ENCODE measurements around the gene SGMS2. TPM values are rescaled to one million over a fixed set of nuclear protein-coding genes. Genes with fewer than 3 reads are reported as not detected.

The SGMS2 gene
- total and polyA plus RNA-seq, 4 donors, result 7.3 to 41.7 (median 14.1) TPM

DNA sequence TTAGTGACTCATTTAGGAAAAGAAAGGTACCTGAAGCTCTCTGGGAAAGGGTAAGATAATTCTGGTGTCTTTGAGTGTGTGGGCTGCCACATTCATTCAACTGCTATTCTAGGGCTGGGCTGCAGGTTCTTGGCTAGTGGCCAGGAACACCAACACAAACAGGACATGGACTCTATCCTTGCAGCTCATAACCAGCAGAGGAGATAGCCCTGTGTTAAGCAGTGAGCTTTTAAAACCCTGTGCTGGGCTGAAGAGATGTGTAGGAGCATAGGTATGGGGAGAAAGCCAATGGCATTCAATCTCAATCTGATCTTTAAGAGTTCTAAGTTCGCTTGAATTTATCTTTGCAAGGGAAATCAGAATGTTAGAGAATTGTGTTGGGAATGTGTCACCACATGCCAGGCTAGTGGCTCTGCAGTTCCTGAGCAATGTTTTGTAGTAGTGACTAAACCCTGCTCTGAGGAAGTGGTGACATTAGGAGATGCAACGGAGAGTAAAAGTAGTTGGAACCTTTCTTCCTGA is 39.2 kb downstream of the SGMS2 start:
- DNase-seq (ENCODE audit: low spot score), result peak; percentile 43
- no peaks in the 10 kb centered on the region for H3K27me3 ChIP-seq (ENCODE audit: control insufficient read depth in 4 of 4, insufficient read depth in 4 of 4, low read length in 3 of 4)
- H3K9me3 ChIP-seq (ENCODE audit: control insufficient read depth in 4 of 4, low read length in 3 of 4), result no peaks in the 10 kb centered on the region
- peak overlapping the region; percentile 6 to 55 for H3K27ac ChIP-seq (ENCODE audit: low read depth in 1 of 2, low read length in 2 of 2)
- H3K36me3 ChIP-seq (ENCODE audit: control insufficient read depth in 4 of 4, insufficient read depth in 3 of 4, low read depth in 1 of 4, low read length in 3 of 4), result peaks cover 0 to 9% (median under 1%) of the 10 kb centered on the region in 4 donors
- peaks cover 0 to 7% (median 2%) of the 10 kb centered on the region in 4 donors for H3K4me1 ChIP-seq (ENCODE audit: control insufficient read depth in 4 of 4, insufficient read depth in 4 of 4, low read length in 3 of 4)
- no peak for TF ChIP-seq NR2F2 (IDR thresholded peaks at IDR 0.05)
- no peak for TF ChIP-seq HNF4G (IDR thresholded peaks at IDR 0.05)
- TF ChIP-seq, protein P1, sequence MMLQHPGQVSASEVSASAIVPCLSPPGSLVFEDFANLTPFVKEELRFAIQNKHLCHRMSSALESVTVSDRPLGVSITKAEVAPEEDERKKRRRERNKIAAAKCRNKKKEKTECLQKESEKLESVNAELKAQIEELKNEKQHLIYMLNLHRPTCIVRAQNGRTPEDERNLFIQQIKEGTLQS (IDR thresholded peaks at IDR 0.05), result no peak
- TF ChIP-seq RAD21 (IDR thresholded peaks at IDR 0.05), result peak in 1 of 2 donors; percentile 49
- TF ChIP-seq, protein P2, sequence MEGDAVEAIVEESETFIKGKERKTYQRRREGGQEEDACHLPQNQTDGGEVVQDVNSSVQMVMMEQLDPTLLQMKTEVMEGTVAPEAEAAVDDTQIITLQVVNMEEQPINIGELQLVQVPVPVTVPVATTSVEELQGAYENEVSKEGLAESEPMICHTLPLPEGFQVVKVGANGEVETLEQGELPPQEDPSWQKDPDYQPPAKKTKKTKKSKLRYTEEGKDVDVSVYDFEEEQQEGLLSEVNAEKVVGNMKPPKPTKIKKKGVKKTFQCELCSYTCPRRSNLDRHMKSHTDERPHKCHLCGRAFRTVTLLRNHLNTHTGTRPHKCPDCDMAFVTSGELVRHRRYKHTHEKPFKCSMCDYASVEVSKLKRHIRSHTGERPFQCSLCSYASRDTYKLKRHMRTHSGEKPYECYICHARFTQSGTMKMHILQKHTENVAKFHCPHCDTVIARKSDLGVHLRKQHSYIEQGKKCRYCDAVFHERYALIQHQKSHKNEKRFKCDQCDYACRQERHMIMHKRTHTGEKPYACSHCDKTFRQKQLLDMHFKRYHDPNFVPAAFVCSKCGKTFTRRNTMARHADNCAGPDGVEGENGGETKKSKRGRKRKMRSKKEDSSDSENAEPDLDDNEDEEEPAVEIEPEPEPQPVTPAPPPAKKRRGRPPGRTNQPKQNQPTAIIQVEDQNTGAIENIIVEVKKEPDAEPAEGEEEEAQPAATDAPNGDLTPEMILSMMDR (IDR thresholded peaks at IDR 0.05; ENCODE audit: low read depth, low read length, missing input control), result peak; percentile 23
- peak; percentile 49 to 52 for TF ChIP-seq HNF4A (conservative IDR thresholded peaks at IDR 0.05)
- TF ChIP-seq SP1 (IDR thresholded peaks at IDR 0.05), result peak; percentile 26
- TF ChIP-seq JUND (IDR thresholded peaks at IDR 0.05), result no peak
- TF ChIP-seq RXRA (IDR thresholded peaks at IDR 0.05), result no peak
- 61% methylated on average over 2 of the region's 2 CpGs for WGBS
- no peak overlapping the region for H3K9ac ChIP-seq (ENCODE audit: low read depth in 1 of 2, low read length in 2 of 2)
- no peak overlapping the region for H3K4me3 ChIP-seq (ENCODE audit: low read depth in 1 of 3, low read length in 3 of 3)

DNA sequence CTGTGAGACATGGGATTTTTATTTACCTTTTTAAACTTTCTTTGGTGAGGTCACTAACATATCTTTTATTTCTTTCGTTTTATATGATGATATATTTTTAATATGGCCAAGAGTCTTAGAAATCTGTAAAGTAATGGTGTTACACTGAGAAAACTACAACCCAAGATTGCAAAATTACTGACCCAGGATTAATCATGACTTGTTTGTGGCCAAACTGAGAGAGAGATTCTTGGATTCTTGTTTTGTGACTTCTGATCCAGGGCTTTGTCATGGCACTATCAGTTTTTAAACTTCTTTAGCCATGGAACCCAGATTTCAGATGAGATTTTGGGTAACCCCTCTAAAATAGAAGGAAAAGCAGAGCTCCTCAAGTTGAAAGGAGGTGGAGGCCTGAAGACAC is 42.0 kb downstream of the SGMS2 start:
- Histone ChIP-seq H3K4me1 (ENCODE audit: control insufficient read depth in 4 of 4, insufficient read depth in 4 of 4, low read length in 3 of 4) (peaks cover 0 to 22% (median 7%) of the 10 kb centered on the region in 4 donors), H3K36me3 (ENCODE audit: control insufficient read depth in 4 of 4, insufficient read depth in 3 of 4, low read depth in 1 of 4, low read length in 3 of 4) (no peaks in the 10 kb centered on the region), H3K9me3 (ENCODE audit: control insufficient read depth in 4 of 4, low read length in 3 of 4) (no peaks in the 10 kb centered on the region), H3K27me3 (ENCODE audit: control insufficient read depth in 4 of 4, insufficient read depth in 4 of 4, low read length in 3 of 4) (no peaks in the 10 kb centered on the region), H3K27ac (ENCODE audit: low read depth in 1 of 2, low read length in 2 of 2) (no peak overlapping the region), H3K4me3 (ENCODE audit: low read depth in 1 of 3, low read length in 3 of 3) (no peak overlapping the region), H3K9ac (ENCODE audit: low read depth in 1 of 2, low read length in 2 of 2) (no peak overlapping the region)
- TF ChIP-seq HNF4A (conservative IDR thresholded peaks at IDR 0.05) (no peak), NR2F2 (IDR thresholded peaks at IDR 0.05) (no peak)
- TF ChIP-seq, protein P3, sequence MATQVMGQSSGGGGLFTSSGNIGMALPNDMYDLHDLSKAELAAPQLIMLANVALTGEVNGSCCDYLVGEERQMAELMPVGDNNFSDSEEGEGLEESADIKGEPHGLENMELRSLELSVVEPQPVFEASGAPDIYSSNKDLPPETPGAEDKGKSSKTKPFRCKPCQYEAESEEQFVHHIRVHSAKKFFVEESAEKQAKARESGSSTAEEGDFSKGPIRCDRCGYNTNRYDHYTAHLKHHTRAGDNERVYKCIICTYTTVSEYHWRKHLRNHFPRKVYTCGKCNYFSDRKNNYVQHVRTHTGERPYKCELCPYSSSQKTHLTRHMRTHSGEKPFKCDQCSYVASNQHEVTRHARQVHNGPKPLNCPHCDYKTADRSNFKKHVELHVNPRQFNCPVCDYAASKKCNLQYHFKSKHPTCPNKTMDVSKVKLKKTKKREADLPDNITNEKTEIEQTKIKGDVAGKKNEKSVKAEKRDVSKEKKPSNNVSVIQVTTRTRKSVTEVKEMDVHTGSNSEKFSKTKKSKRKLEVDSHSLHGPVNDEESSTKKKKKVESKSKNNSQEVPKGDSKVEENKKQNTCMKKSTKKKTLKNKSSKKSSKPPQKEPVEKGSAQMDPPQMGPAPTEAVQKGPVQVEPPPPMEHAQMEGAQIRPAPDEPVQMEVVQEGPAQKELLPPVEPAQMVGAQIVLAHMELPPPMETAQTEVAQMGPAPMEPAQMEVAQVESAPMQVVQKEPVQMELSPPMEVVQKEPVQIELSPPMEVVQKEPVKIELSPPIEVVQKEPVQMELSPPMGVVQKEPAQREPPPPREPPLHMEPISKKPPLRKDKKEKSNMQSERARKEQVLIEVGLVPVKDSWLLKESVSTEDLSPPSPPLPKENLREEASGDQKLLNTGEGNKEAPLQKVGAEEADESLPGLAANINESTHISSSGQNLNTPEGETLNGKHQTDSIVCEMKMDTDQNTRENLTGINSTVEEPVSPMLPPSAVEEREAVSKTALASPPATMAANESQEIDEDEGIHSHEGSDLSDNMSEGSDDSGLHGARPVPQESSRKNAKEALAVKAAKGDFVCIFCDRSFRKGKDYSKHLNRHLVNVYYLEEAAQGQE (IDR thresholded peaks at IDR 0.05), result no peak
- TF ChIP-seq, protein P4, sequence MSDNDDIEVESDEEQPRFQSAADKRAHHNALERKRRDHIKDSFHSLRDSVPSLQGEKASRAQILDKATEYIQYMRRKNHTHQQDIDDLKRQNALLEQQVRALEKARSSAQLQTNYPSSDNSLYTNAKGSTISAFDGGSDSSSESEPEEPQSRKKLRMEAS (IDR thresholded peaks at IDR 0.05), result no peak
- WGBS, result 86% methylated on average over 1 of the region's 1 CpG
- DNase-seq (ENCODE audit: low spot score), result no peak

DNA sequence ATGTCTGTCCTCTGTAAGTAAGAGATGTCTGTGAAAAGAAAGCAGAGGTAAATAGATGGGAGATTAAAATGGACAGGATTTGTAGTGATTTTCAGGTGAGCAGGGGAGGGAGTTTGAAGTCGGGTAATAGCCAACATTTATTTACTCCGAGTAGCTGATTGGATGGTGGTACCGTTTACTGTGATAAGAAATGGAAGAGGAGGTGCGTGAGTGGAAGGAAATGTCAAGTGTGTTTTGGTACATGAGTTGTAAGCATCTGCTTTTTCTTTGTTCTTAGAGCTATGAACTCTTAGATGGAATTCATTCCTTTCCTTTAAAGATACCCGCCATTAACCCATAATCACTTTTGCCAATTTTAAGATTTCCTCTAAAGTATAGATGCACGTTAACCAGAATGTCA is 45.5 kb downstream of the SGMS2 start:
- no peaks in the 10 kb centered on the region for H3K36me3 ChIP-seq (ENCODE audit: control insufficient read depth in 4 of 4, insufficient read depth in 3 of 4, low read depth in 1 of 4, low read length in 3 of 4)
- no peaks in the 10 kb centered on the region for H3K27me3 ChIP-seq (ENCODE audit: control insufficient read depth in 4 of 4, insufficient read depth in 4 of 4, low read length in 3 of 4)
- H3K4me3 ChIP-seq (ENCODE audit: low read depth in 1 of 3, low read length in 3 of 3), result peak overlapping the region in 1 of 3 donors; percentile 19
- H3K4me1 ChIP-seq (ENCODE audit: control insufficient read depth in 4 of 4, insufficient read depth in 4 of 4, low read length in 3 of 4), result peaks cover 0 to 17% (median 6%) of the 10 kb centered on the region in 4 donors
- no peak overlapping the region for H3K9ac ChIP-seq (ENCODE audit: low read depth in 1 of 2, low read length in 2 of 2)
- 58% methylated on average over 6 of the region's 6 CpGs for WGBS
- H3K27ac ChIP-seq (ENCODE audit: low read depth in 1 of 2, low read length in 2 of 2), result peak overlapping the region in 1 of 2 donors; percentile 3
- no peaks in the 10 kb centered on the region for H3K9me3 ChIP-seq (ENCODE audit: control insufficient read depth in 4 of 4, low read length in 3 of 4)
- DNase-seq (ENCODE audit: low spot score), result no peak
- TF ChIP-seq, protein P2 (IDR thresholded peaks at IDR 0.05; ENCODE audit: low read depth, low read length, missing input control), result no peak
- no peak for TF ChIP-seq FOXA1 (IDR thresholded peaks at IDR 0.05)
- no peak for TF ChIP-seq GABPA (IDR thresholded peaks at IDR 0.05 in 1 of 2, conservative IDR thresholded peaks at IDR 0.05 in 1 of 2)
- TF ChIP-seq EGR1 (IDR thresholded peaks at IDR 0.05; ENCODE audit: low read depth in 2 of 2), result no peak
- no peak for TF ChIP-seq RXRA (IDR thresholded peaks at IDR 0.05)
- no peak for TF ChIP-seq NR2F2 (IDR thresholded peaks at IDR 0.05)
- no peak for TF ChIP-seq RAD21 (IDR thresholded peaks at IDR 0.05)
- no peak for TF ChIP-seq TAF1 (conservative IDR thresholded peaks at IDR 0.05)
- TF ChIP-seq FOXA2 (IDR thresholded peaks at IDR 0.05), result no peak
- TF ChIP-seq, protein P5, sequence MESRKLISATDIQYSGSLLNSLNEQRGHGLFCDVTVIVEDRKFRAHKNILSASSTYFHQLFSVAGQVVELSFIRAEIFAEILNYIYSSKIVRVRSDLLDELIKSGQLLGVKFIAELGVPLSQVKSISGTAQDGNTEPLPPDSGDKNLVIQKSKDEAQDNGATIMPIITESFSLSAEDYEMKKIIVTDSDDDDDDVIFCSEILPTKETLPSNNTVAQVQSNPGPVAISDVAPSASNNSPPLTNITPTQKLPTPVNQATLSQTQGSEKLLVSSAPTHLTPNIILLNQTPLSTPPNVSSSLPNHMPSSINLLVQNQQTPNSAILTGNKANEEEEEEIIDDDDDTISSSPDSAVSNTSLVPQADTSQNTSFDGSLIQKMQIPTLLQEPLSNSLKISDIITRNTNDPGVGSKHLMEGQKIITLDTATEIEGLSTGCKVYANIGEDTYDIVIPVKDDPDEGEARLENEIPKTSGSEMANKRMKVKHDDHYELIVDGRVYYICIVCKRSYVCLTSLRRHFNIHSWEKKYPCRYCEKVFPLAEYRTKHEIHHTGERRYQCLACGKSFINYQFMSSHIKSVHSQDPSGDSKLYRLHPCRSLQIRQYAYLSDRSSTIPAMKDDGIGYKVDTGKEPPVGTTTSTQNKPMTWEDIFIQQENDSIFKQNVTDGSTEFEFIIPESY (IDR thresholded peaks at IDR 0.05), result no peak
- TF ChIP-seq SP1 (IDR thresholded peaks at IDR 0.05), result no peak
- TF ChIP-seq, protein P1 (IDR thresholded peaks at IDR 0.05), result no peak
